Measurements from ENCODE around the gene ACAP2. TPM values are rescaled to one million over a fixed set of nuclear protein-coding genes. Genes with fewer than 3 reads are reported as not detected.
A peak's percentile ranks its signal among the peaks of the same experiment; 100 is the strongest.

Gene ACAP2
- total RNA-seq, 1 experiment from 2014 or later = 42.9 TPM

DNA sequence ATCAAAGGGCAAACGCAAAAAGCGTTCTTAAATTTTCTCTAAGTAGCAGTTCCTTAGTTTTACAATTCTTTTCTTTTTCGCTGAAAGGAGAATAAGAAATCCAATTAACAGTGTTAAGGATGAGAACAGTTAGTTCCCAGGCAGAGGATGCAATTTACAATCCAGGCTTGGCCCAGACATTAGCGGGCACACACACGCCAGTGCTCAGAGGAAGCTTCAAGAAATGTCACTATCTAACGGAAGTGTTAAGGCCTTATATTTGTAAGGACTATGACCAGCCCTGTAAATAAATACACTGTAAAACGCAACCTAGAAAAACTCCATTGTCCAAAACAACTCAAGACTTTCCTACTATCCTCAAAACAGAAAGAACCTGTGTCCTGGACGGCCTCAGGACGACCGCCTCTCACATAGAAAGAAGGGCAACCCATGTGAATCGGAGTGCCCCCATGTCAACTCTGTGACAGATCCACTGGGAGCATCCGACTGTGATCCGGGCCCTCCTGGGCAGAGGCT is 1.3 kb downstream of the ACAP2 start:
- H3K9me3 ChIP-seq = no peaks in the 10 kb centered on the region
- Mint-ChIP-seq H3K4me3 (ENCODE audit: unreplicated experiment) (peak overlapping the region; percentile 96), H3K27me3 (ENCODE audit: insufficient read depth, unreplicated experiment) (no peaks in the 10 kb centered on the region), H3K9me3 (ENCODE audit: unreplicated experiment) (no peaks in the 10 kb centered on the region), H3K4me1 (ENCODE audit: low read depth, unreplicated experiment) (peaks cover 6% of the 10 kb centered on the region), H3K36me3 (ENCODE audit: insufficient read depth, unreplicated experiment) (peaks cover 13% of the 10 kb centered on the region), H3K27ac (ENCODE audit: unreplicated experiment) (peak overlapping the region; percentile 37)
- POLR2A ChIA-PET = interaction anchor here (0.6 kb wide), 3 partner anchors 41 to 567 kb away, joined by 4 to 9 read pairs (median 6); no protein-coding TSS in a partner anchor
- H3K4me1 ChIP-seq = peaks cover 14% of the 10 kb centered on the region; the same call in 1 of the 2 replicates
- intact Hi-C loops (cut with micrococcal nuclease; ENCODE audit: unreplicated experiment) = no loop called here
- TF ChIP-seq, protein P1, sequence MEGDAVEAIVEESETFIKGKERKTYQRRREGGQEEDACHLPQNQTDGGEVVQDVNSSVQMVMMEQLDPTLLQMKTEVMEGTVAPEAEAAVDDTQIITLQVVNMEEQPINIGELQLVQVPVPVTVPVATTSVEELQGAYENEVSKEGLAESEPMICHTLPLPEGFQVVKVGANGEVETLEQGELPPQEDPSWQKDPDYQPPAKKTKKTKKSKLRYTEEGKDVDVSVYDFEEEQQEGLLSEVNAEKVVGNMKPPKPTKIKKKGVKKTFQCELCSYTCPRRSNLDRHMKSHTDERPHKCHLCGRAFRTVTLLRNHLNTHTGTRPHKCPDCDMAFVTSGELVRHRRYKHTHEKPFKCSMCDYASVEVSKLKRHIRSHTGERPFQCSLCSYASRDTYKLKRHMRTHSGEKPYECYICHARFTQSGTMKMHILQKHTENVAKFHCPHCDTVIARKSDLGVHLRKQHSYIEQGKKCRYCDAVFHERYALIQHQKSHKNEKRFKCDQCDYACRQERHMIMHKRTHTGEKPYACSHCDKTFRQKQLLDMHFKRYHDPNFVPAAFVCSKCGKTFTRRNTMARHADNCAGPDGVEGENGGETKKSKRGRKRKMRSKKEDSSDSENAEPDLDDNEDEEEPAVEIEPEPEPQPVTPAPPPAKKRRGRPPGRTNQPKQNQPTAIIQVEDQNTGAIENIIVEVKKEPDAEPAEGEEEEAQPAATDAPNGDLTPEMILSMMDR (IDR thresholded peaks at IDR 0.05; ENCODE audit: insufficient read depth in 1 of 2, low read depth in 1 of 2, low read length in 1 of 2, severe bottlenecking in 1 of 2, unreplicated experiment in 1 of 2) = no peak
- H3K27me3 ChIP-seq (replicated peaks; ENCODE audit: control insufficient read depth, insufficient read depth, low read length) = no peaks in the 10 kb centered on the region
- CTCF ChIA-PET = interaction anchor here (0.6 kb wide), 1 partner anchor 171 kb away, joined by 5 read pairs; no protein-coding TSS in a partner anchor
- peak overlapping the region; percentile 91 for H3K4me3 ChIP-seq (ENCODE audit: low read depth, low read length)
- no TSS peak for BruUV-seq (replicated peaks)
- DNase-seq = peak in 1 of 2 experiments; percentile 57
- H3K36me3 ChIP-seq (ENCODE audit: control insufficient read depth, insufficient read depth, low read length) = no peaks in the 10 kb centered on the region

DNA sequence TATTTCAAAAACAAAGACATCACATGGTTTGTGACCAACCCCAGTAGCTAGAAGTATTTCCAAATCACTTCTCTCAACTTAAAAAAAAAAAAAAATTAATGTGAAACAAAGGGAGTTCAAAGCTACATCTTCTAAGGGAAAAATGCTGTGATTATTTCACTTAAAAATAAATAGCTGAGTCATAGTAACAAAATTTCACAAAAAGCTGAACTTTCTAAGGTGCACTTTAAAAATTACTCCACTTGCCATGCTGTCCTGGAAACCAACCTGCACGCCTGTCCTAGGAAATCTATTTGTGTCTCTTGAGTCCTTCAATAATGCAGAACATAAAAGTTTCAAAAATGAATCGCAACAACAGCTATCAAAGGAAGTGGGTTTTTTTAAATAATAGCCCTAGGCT is 1.8 kb downstream of the ACAP2 start:
- no peaks in the 10 kb centered on the region for H3K36me3 ChIP-seq (ENCODE audit: control insufficient read depth, insufficient read depth, low read length)
- TF ChIP-seq, protein P1 (IDR thresholded peaks at IDR 0.05; ENCODE audit: insufficient read depth in 1 of 2, low read depth in 1 of 2, low read length in 1 of 2, severe bottlenecking in 1 of 2, unreplicated experiment in 1 of 2) = no peak
- ChIA-PET POLR2A (no interaction called here), CTCF (no interaction called here)
- no peaks in the 10 kb centered on the region for H3K9me3 ChIP-seq
- Mint-ChIP-seq H3K27ac (ENCODE audit: unreplicated experiment) (no peak overlapping the region), H3K9me3 (ENCODE audit: unreplicated experiment) (no peaks in the 10 kb centered on the region), H3K36me3 (ENCODE audit: insufficient read depth, unreplicated experiment) (peaks cover 13% of the 10 kb centered on the region), H3K4me1 (ENCODE audit: low read depth, unreplicated experiment) (peaks cover 6% of the 10 kb centered on the region), H3K4me3 (ENCODE audit: unreplicated experiment) (peak overlapping the region; percentile 96), H3K27me3 (ENCODE audit: insufficient read depth, unreplicated experiment) (no peaks in the 10 kb centered on the region)
- no peaks in the 10 kb centered on the region for H3K27me3 ChIP-seq (replicated peaks; ENCODE audit: control insufficient read depth, insufficient read depth, low read length)
- intact Hi-C loops (cut with micrococcal nuclease; ENCODE audit: unreplicated experiment) = no loop called here
- DNase-seq = no peak
- peak overlapping the region; percentile 13 for H3K4me3 ChIP-seq (ENCODE audit: low read depth, low read length)
- H3K4me1 ChIP-seq = peaks cover 14% of the 10 kb centered on the region; the same call in 1 of the 2 replicates
- BruUV-seq (replicated peaks) = TSS peak; percentile 62

DNA sequence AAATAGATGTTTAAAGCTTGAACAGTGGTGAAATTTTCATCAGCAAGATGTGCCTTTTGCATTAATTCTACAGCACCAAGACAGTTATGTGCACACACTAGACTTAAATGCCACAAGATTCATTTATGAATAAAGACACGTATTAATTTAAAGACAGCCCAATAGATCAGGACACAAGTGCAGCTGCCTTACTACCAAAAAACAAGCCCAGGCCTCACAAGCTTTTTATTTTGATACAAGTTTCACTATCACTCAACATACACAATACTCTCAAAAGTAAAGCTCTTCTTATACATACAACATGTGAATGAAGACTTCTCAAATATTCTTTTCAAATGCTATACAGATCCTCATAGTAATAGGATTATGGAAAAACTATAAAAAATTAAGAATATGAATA is 2.4 kb downstream of the ACAP2 start:
- ChIA-PET POLR2A (no interaction called here), CTCF (no interaction called here)
- no peak overlapping the region for H3K4me3 Mint-ChIP-seq (ENCODE audit: unreplicated experiment)
- DNase-seq = no peak
- Histone ChIP-seq H3K4me3 (ENCODE audit: low read depth, low read length) (no peak overlapping the region), H3K9me3 (no peaks in the 10 kb centered on the region), H3K27me3 (replicated peaks; ENCODE audit: control insufficient read depth, insufficient read depth, low read length) (no peaks in the 10 kb centered on the region), H3K4me1 (peaks cover 14% of the 10 kb centered on the region; the same call in 1 of the 2 replicates), H3K36me3 (ENCODE audit: control insufficient read depth, insufficient read depth, low read length) (no peaks in the 10 kb centered on the region)
- no TSS peak for BruUV-seq (replicated peaks)
- TF ChIP-seq, protein P1 (IDR thresholded peaks at IDR 0.05; ENCODE audit: insufficient read depth in 1 of 2, low read depth in 1 of 2, low read length in 1 of 2, severe bottlenecking in 1 of 2, unreplicated experiment in 1 of 2) = no peak
- H3K36me3 Mint-ChIP-seq (ENCODE audit: insufficient read depth, unreplicated experiment) = peaks cover 13% of the 10 kb centered on the region
- H3K4me1 Mint-ChIP-seq (ENCODE audit: low read depth, unreplicated experiment) = peaks cover 6% of the 10 kb centered on the region
- no peaks in the 10 kb centered on the region for H3K9me3 Mint-ChIP-seq (ENCODE audit: unreplicated experiment)
- no peak overlapping the region for H3K27ac Mint-ChIP-seq (ENCODE audit: unreplicated experiment)
- H3K27me3 Mint-ChIP-seq (ENCODE audit: insufficient read depth, unreplicated experiment) = no peaks in the 10 kb centered on the region
- intact Hi-C loops (cut with micrococcal nuclease; ENCODE audit: unreplicated experiment) = no loop called here

All from Caco-2 (cell line).